PFSK-1 (cell line): Measurements from ENCODE around the gene C1QC.

Experiments
- FOXP2 ChIP-seq: optimal IDR thresholded peaks from 2 replicates; pipeline ENCODE3; 2011; ENCODE audit warnings: borderline replicate concordance, control low read depth, inconsistent platforms; ENCODE audit not compliant: insufficient read depth; ENCODE audit errors: extremely low read length, extremely low read depth
- POLR2AphosphoS5 ChIP-seq: IDR thresholded peaks from 2 replicates; pipeline ENCODE4 v1.6.1; 2012; ENCODE audit warnings: low read depth, mild to moderate bottlenecking, control low read depth, low read length, moderate library complexity
- REST ChIP-seq, 2 experiments: IDR thresholded peaks; 2 replicates each; pipeline versions ENCODE4 v1.6.1 to v1.8.0; 2011 to 2012; ENCODE audit warnings: low read depth in 2 of 2, low read length in 2 of 2, control low read depth in 1 of 2, inconsistent platforms in 1 of 2, mild to moderate bottlenecking in 1 of 2, moderate library complexity in 1 of 2; ENCODE audit not compliant: insufficient read depth in 1 of 2
- SIN3A ChIP-seq: IDR thresholded peaks from 2 replicates; pipeline ENCODE4 v1.6.1; 2012; ENCODE audit warnings: mild to moderate bottlenecking, low read length, moderate library complexity, borderline replicate concordance; ENCODE audit not compliant: insufficient read depth
- TAF1 ChIP-seq: IDR thresholded peaks from 2 replicates; pipeline ENCODE4 v1.6.1; 2012; ENCODE audit warnings: low read length, control low read depth, borderline replicate concordance; ENCODE audit not compliant: insufficient read depth

Gene C1QC

DNA sequence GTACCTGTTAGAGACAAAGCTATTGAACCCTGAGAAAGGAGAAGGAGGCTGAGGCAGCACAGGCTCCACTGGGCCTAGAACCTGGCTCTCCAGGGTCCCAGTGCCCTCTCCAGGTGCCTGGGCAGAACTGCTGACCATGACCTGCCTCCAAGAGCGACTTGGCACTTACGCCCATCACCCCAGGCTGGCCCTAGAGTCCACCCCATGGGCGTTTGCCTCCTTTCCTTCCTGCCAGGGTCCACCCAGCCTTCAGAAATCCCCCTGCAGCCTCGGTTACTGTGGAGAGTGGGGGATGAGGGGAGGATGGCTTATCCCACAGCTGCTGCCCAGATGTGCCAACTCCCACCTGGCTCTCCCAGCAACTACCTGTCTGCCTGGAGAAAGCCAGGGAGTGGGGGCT is 21.7 kb upstream of the C1QC start:
- TF ChIP-seq SIN3A, result no peak
- TF ChIP-seq REST (IDR thresholded peaks at IDR 0.05; ENCODE audit: insufficient read depth in 1 of 2, low read depth in 2 of 2, low read length in 2 of 2), result no peak
- TF ChIP-seq TAF1, result no peak
- TF ChIP-seq POLR2AphosphoS5, result no peak
- no peak for TF ChIP-seq FOXP2

- TF ChIP-seq TAF1, result no peak
- peak; percentile 75 to 93 for TF ChIP-seq REST (IDR thresholded peaks at IDR 0.05; ENCODE audit: insufficient read depth in 1 of 2, low read depth in 2 of 2, low read length in 2 of 2)
- TF ChIP-seq POLR2AphosphoS5, result no peak
- no peak for TF ChIP-seq FOXP2
- TF ChIP-seq SIN3A, result no peak
These were observed 18.0 kb upstream of the C1QC start for GRCh38 chr1:22625262-22625925.

- TF ChIP-seq REST (IDR thresholded peaks at IDR 0.05; ENCODE audit: insufficient read depth in 1 of 2, low read depth in 2 of 2, low read length in 2 of 2), result no peak
- TF ChIP-seq POLR2AphosphoS5, result no peak
- no peak for TF ChIP-seq SIN3A
- TF ChIP-seq FOXP2, result no peak
- no peak for TF ChIP-seq TAF1
These were observed 16.9 kb upstream of the C1QC start for GRCh38 chr1:22626237-22627157.

DNA sequence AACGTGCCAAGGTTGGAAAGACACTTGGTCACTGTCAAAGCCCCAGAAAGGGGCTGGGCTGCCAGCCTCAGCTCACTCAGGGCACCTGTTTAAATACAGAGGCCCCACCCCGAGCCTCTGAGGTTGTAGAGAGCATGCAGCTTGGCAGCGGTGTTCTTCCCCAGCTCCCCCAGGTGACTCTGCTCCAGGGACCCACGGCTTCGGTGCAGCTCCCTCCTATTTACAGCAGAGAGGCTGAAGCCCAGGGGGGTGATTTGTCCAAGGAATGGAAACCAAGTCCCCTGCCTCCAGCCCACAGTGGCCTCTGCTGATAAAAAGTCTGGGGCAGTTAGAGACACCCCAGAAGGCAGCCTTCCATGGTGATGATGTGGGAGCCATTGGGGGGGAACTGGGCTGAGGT is 16.1 kb upstream of the C1QC start:
- TF ChIP-seq REST (IDR thresholded peaks at IDR 0.05; ENCODE audit: insufficient read depth in 1 of 2, low read depth in 2 of 2, low read length in 2 of 2) (no peak), TAF1 (no peak), FOXP2 (no peak), SIN3A (no peak), POLR2AphosphoS5 (no peak)
